NCI-H1092 (cell line): ENCODE data around the gene GRIN2D.
"Not testable (repeated sequence)": the region's sequence is repeated elsewhere in the genome, so short reads cannot be mapped to it uniquely, and the experiment has no call there.

Experiments used
- DNase-seq: peaks from one replicate; lab custom pipeline; 2025; lab: John Stamatoyannopoulos, UW

GRIN2D gene

GRCh38 chr19:48371771-48372170, 21.7 kb upstream of the GRIN2D start:
- DNase-seq: not testable (repeated sequence)

- DNase-seq: peak; percentile 86
Observed at GRCh38 chr19:48372904-48373303, 20.6 kb upstream of the GRIN2D start.

- no peak for DNase-seq
Observed at GRCh38 chr19:48373567-48373966, 19.9 kb upstream of the GRIN2D start.

GRCh38 chr19:48378194-48378570, 15.3 kb upstream of the GRIN2D start:
- no peak for DNase-seq

- DNase-seq: no peak
Observed at GRCh38 chr19:48379058-48379457, 14.4 kb upstream of the GRIN2D start.

GRCh38 chr19:48381178-48381950, 12.1 kb upstream of the GRIN2D start:
- no peak for DNase-seq

GRCh38 chr19:48382286-48382685, 11.2 kb upstream of the GRIN2D start:
- DNase-seq: no peak

GRCh38 chr19:48385461-48386087, 7.9 kb upstream of the GRIN2D start:
- no peak for DNase-seq

GRCh38 chr19:48386981-48387380, 6.5 kb upstream of the GRIN2D start:
- no peak for DNase-seq

- no peak for DNase-seq
Observed at GRCh38 chr19:48390188-48391099, 3.0 kb upstream of the GRIN2D start.

- peak; percentile 59 for DNase-seq
Observed at GRCh38 chr19:48391100-48392005, 2.1 kb upstream of the GRIN2D start, which contains the start of gene KDELR1. TSS of gene KDELR1 (minus strand) at chr19:48391551. CDS start at chr19:48391358, 193 bp downstream.

GRCh38 chr19:48392006-48392344, 1.5 kb upstream of the GRIN2D start:
- DNase-seq: not testable (repeated sequence)

- DNase-seq: no peak
Observed at GRCh38 chr19:48392860-48393558, 459 bp upstream of the GRIN2D start.

GRCh38 chr19:48394331-48395169, 1.1 kb downstream of the GRIN2D start:
- DNase-seq: no peak

GRCh38 chr19:48395170-48395455, 1.6 kb downstream of the GRIN2D start:
- DNase-seq: no peak

GRCh38 chr19:48395499-48395898, 2.0 kb downstream of the GRIN2D start:
- no peak for DNase-seq

- DNase-seq: no peak
Observed at GRCh38 chr19:48396016-48396823, 2.8 kb downstream of the GRIN2D start.

- no peak for DNase-seq
Observed at GRCh38 chr19:48396824-48397176, 3.3 kb downstream of the GRIN2D start.
